ENCODE measurements around the gene RALGPS1.

GRCh38 chr9:127015921-127016512, 101.4 kb downstream of the RALGPS1 start:
- TF ChIP-seq CTCF (IDR thresholded peaks at IDR 0.05; ENCODE audit: poor library complexity) (no peak), EZH2phosphoT487 (IDR thresholded peaks at IDR 0.05; ENCODE audit: low read depth, severe bottlenecking, unreplicated experiment) (no peak)
